T-helper 9 cell (primary cell): ENCODE data around the gene ZFAND5.

ENCODE experiments used
- DNase-seq: peaks from one replicate; pipeline ENCODE4 v3.0.0-alpha.2; 2020

ZFAND5 gene

DNA sequence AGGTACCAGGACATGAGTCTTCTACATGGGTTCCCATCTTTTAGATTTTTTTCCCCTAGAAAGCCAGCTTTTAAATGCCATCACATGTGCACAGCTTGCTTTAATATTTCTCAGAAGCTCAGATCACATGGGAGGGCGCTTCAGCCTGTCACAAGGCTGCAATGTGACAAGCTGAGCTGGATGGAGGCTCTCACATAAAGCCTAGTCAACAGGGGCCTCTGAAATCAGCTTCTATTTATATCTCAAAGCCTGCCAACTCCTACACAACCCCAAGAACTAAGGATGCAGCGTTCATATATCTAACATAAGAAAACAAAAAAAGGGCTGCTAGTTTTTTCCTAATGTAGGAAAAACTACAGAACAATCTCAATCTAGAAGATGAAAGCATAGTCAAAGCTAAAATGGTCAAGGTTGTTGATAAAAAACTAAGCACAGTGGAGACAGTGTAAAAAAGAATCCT is 2.3 kb downstream of the ZFAND5 start:
- no peak for DNase-seq

GRCh38 chr9:72362118-72362531 is 2.9 kb downstream of the ZFAND5 start:
- no peak for DNase-seq

DNA sequence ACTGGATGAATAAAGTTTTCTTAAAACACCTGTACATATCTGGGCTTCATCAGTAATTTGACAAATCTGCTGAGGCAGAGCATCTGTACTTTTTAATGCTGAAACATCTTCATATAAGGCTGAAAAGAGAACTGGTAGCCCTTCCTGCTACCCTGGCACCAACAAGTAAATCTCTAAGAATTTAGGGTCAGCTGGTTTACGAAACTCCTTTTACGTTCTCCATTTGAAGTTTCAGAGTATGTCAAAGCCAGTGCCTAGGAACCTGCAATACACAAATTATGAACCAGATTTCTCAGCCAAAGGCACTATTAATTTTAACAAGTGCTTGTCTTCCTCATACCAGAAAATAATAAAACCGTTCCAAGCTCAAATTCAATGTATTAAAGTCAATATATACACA is 3.8 kb downstream of the ZFAND5 start:
- DNase-seq, result no peak

DNA sequence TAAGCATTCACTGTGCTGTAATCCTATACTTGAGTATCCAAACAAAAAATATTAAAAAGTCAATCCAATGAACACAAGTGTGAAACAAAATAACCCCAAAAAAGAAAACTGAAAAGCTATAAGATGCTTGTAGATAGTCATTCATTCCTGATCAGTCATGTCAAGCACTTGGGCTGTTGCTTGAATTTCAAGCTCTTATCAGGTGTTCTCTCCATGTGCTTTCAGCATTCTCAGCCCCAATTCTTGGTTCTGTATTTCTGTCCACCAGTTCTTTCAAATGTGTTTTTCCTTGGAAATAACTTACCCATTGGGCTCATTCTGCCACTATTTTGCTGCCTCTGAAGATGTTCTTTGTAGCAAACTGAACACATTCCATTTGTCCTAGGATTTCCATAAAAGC is 4.7 kb downstream of the ZFAND5 start:
- DNase-seq, result no peak

DNA sequence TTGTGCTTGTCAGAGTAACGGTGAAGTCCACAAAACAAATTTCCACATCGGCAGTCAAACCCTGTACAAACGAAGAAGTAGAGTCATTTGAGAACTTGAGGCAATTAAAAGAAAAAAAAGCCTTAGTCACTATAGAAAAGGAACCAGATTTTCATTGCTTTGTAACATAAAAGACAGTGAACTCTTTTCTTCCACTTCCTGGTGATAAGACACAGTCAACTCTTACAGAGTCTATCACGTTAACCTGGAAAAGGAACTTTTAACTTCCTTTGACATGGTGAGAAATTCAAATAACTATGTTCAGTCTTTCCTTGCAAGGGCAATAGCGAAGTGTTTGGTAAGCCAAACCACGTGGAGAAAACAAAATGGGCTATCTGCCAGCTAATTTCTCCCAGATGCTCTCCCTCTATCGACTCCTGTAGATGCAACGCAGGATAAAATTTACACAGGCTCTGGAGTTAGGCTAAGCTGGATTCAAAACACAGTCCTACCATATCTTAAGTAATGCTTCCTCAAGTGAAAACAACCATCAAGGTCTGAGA is 8.9 kb downstream of the ZFAND5 start:
- DNase-seq, result no peak

DNA sequence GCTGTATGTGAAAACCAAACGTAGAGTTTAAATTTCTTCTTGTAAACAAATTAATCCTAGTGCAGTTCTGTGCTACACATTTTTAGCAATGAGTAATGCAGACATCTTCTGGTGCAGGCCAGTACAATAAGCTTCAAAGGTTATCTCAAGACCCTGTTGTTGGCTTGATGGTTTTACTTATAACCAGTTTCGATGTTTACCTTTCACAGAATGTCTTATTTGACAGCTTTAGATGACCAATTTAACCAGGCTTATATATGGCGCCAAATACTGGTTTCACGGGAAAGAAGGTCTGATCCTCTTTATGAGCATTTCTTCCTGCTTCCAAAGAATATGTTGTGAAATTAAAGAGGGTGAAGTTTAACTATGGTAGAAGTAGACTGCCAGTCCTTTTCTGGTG is 9.9 kb downstream of the ZFAND5 start:
- no peak for DNase-seq

GRCh38 chr9:72354704-72355103 is 10.3 kb downstream of the ZFAND5 start:
- no peak for DNase-seq

DNA sequence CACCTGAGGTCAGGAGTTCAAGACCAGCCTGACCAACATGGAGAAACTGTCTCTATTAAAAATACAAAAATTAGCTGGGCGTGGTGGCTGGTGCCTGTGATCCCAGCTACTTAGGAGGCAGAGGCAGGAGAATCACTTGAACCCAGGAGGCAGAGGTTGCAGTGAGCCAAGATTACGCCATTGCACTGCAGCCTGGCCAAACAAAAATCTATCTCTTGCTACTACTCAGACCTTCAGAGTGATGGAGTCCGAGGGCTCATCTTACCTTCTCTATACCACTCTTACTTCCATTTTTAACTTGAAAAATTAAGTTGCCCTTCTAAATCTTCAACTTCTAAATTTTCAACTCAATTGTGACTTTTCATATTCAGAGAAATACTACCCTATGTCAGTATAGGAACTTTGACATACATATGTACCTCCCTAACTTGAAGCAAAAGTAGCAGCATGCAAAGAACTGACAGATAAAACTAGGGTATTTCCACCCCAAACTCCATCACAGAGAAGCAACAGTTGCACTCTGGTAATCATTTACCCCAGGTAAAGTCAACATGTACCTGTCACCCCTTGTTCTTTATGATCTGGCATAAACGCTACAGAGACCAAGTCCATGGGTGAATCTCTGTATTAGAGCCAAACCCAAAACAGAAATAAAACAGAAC is 11.4 kb downstream of the ZFAND5 start:
- DNase-seq, result no peak

DNA sequence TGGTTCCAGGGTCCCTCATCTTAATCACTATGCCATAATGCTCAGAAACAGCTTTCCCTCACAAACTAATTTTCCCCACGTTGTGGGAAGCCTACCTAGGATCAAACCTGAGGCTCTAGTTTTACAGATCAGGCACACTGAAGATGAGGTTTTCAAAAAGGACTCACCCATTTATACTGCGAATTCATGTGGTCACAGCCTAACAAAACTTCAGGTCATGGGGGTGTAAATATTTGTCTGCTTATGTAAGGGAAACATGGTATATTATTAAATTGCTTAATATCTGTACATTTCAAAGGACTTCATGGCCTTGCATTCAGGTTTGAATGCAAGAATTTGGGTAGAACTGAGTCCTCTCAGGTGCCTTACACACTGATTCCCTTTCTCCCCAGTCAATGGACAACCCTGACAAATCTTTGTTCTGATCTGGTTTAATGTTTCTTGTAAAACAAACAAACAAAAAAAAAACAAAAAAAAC is 12.1 kb downstream of the ZFAND5 start:
- DNase-seq, result no peak

GRCh38 chr9:72351538-72352453 is 13.2 kb downstream of the ZFAND5 start:
- DNase-seq, result no peak

DNA sequence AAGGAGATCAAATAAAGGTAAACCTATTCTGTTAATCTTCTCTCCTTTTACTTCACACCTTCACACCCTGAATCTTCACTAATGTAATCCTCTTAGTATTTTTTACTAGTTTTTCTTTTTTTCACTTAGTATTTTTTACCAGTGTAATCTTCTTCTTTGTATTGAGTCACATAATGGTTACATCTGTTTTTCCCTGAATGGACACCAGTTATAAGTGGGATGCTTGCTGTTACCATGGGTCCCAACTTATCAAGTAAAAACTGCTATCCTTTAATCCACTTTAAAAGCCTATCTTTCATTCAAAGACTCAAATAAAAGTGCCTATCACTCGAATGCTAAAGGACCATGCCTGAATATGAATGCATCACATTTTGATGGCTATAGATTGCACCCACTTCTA is 15.1 kb downstream of the ZFAND5 start:
- no peak for DNase-seq

GRCh38 chr9:72349240-72349639 is 15.8 kb downstream of the ZFAND5 start:
- no peak for DNase-seq

DNA sequence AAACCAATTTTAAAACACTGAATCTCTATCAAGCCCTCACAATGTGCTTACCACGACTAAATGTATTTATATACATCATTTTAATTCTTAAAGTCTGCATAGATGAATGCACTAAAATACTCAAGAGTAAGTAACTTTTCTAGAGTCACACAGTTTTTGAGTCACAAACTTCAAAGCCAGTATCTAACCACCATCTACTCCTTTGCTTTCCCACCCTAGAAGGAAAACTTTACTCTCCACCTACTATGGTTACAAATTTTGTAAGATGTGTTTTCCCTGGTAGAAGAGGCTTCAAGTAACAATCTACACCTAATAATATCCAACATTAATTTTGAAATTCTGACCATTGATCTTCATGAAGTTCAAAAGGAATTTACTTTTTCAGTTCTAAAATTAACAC is 18.7 kb downstream of the ZFAND5 start:
- DNase-seq, result no peak

GRCh38 chr9:72338631-72339030 is 26.4 kb downstream of the ZFAND5 start:
- no peak for DNase-seq

GRCh38 chr9:72337286-72337685 is 27.7 kb downstream of the ZFAND5 start:
- DNase-seq, result no peak

DNA sequence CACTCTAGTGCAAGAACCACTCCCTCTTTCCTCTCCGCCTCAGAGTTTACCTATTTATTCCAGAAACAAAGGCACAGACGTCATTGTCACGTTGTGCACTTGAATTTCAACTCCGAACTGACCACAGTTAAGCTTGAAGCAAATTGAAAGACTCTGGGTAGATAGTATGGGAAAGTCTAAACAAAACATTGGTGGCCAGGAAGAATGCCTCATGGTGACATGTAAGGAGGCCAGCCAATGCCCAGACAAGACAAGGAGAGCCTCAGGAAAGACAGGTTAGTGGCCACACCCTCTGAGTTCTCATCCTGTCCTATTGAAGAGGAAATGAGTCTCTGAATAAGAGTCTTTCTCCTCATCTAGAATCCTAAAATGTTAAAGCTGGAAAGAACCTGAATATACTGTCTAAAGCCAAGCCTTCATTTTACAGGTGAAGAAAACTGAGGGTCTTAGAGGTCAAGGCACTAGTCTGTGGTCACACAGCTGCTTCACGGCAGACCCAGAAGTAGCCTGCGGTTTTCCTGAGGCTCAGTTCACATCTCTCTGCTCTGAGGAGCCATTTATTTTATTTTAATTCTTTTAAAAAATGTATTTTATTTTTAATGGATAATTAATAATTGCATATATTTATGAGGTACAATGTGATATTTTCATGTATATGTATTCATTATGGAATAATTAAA is 30.2 kb downstream of the ZFAND5 start:
- no peak for DNase-seq

GRCh38 chr9:72333709-72334108 is 31.3 kb downstream of the ZFAND5 start:
- no peak for DNase-seq

- DNase-seq, result no peak
Measured at GRCh38 chr9:72333197-72333596, 31.8 kb downstream of the ZFAND5 start.

DNA sequence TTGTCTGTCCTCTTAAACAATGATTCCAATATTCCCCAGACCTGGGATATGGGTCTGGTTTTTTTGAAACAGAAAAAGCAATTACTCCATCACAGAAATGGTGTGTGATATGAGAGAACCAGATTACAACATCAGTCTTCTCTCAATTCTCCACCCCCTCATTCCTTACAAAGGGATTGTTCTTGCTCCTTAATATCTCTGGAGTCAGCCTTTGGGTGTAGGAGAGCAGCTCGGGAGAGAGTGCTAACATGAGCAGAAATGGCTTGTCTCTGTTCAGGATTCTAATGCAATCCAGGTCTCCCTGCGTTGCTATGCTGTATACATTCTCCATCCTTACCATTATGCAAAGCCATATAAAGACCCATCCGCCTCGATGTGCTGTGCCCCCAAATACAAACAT is 32.7 kb downstream of the ZFAND5 start:
- DNase-seq, result no peak

DNA sequence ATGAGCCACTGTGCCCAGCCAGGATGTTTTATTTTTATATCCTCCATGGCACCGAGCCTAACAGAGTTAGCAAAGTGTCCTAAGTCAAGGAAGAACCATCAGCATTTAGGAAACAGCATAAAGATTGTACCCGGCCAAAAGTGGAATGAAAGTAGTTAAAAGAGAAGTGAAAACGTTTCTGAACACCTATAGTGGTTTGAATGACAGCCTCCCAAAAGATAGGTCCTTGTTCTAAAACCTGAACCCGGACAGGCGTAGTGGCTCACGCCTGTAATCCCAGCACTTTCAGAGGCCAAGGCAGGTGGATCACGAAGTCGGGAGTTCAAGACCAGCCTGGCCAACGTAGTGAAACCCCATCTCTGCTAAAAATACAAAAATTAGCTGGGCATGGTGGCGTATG is 37.4 kb downstream of the ZFAND5 start:
- DNase-seq, result no peak

GRCh38 chr9:72326641-72327040 is 38.4 kb downstream of the ZFAND5 start:
- DNase-seq, result no peak

- no peak for DNase-seq
Measured at GRCh38 chr9:72324974-72325373, 40.0 kb downstream of the ZFAND5 start.

DNA sequence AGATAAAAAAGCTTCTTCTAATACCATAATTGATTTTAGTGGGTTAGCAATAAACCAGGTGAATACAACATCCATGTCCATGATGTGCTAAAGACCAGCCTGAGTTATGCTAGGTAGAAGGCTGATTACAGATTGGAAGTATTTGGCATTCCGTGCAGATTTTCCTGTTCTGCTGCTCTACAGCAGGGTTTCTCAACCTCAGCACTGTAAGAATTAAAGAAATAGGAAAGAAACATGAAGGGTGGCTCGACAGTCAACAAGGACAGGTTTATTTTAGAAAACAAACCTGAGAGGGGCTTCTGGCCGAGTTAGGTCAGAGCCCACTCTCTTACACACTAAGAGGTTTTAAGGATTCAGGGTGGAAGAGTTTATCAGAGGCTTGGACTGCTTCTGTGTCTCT is 42.3 kb downstream of the ZFAND5 start:
- no peak for DNase-seq
